HUDEP-2 (cell line): ENCODE measurements around the gene SGTB.

Experiments used
- DNase-seq, 76 experiments: peaks; one replicate each; lab custom pipeline; 2025; ENCODE audit not compliant: unreplicated experiment in 76 of 76; lab: John Stamatoyannopoulos, UW

SGTB gene, protein sequence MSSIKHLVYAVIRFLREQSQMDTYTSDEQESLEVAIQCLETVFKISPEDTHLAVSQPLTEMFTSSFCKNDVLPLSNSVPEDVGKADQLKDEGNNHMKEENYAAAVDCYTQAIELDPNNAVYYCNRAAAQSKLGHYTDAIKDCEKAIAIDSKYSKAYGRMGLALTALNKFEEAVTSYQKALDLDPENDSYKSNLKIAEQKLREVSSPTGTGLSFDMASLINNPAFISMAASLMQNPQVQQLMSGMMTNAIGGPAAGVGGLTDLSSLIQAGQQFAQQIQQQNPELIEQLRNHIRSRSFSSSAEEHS

DNA sequence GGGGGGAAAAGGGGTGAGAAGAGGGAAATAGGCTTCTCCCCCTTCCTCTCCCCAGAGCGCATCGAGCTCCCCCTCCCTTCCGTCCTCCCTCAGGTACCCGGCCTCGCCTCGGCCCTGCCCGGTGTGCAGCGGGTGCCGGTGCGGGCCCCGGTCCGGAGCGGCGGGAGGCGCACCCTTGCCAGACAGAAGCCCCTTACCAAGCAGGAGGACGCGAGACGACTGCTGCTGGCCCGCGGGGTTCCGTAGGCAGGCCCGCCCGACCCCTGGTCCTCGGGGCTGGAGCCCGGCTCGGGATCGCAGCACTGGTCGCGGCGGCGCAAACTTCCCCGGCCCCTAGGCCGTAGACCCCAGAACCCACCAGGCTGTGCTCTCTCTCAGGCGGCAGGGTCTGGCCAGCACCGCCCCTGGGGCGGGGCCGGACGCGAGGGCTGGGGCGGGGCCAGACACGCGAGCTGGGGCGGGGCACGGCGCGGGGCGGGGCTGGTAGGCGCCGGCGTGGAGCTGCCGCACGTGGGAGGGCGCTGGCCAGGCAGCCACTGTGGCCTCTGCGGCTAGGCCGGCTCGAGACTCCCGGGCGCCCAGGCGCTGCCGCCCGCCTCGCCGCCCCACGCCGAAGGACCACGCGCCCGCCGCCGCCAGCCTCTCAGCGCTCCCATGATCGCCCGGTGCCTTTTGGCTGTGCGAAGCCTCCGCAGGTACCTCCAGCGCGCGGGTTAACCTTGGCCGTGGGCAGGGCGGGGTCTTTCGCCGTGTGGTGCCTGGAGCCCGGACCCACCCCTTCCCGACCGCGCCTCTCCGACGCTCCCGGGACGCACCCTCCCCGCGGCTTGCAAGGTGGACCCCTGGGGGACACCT, at the start of gene SGTB, which contains the start of gene NLN:
Gene SGTB (minus strand): TSS at position 390 of the 855 bp plus-strand sequence. CDS start 1,302 bp downstream, outside the sequence.
Gene NLN (plus strand): TSS at position 486 of the 855 bp plus-strand sequence. CDS start 169 bp downstream, at position 655.
- peak in 70 of 76 experiments; percentile 3 to 84 (median 68) for DNase-seq

DNA sequence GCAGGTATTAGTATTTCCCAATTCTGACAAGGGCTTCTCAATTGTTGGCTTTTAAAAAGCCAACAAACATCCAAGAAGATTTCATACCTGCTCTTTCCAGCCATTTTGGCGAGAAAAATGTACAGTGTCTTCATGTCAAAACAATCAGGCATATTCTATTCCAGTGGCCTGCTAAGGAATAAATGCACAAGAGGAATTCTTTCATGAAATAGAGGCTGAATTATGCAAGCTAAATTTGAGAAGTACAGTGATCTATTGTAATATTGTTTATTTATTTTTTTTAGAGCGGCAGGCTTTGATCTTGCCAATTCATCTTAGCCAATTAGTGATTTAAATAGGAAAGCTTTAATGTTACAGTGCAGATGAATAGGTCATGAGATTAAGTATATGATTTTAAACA, 49.4 kb upstream of the SGTB start:
- DNase-seq = no peak

DNA sequence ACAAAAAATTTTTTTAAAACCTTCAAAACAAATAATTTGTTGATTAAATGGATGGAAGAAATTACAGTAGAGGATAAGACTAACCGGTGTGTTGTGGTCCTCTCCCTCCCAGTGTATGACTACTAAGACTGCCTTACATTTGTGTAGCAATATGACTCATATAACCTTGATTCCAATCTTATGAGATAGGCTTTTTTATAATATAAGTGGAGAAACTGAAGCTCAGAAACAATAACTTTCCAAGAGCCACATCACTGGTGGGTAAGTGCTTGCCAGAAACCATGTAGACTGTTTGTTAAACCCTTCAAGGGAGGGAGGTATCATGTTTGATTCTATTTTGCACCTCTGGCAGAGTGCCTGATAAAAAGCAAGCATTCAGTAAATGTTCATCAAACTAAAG, 47.6 kb upstream of the SGTB start:
- DNase-seq = no peak

DNA sequence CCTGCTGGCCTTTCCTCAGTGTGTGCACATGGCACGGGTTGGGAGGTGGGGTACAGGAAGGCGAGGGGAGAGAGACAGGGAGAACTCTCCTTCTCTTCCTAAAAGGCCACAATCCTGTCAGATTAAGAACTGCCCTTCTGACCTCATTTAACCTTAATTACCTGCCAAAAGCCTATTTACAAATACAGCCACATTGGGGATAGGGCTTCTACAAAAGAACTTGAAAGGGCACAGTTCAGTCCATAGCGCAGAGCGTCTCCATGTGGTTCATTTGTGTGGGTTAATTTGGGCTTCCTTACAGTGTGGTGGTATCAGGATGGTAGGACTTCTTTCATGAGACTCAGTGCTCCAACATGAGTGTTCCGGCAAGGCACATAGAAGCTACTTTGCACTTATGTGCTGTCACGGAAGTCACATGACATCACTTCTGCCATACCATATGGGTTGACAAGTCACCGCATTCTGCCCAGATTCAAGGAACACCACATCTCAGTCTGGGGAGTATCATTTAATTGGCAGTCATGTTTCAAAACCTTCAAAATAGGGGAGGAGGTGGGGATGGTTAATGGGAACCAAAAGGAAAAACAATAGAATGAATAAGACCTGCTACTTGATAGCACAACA, 46.9 kb upstream of the SGTB start:
- DNase-seq = no peak

DNA sequence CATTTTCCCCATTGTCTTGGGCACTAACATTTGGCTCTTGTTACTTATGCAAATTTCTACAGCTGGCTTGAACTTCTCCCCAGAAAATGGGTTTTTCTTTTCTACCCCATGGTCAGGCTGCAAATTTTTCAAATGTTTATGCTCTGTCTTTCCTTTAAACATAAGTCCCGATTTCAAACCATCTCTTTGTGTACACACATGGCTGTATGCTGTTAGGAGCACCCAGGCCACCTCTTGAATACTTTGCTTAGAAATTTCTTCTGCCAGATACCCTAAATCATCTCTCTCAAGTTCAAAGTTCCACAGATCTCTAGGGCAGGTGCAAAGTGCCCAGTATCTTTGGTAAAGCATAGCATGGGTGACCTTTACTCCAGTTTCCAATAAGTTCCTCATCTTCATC, 45.7 kb upstream of the SGTB start:
- no peak for DNase-seq

DNA sequence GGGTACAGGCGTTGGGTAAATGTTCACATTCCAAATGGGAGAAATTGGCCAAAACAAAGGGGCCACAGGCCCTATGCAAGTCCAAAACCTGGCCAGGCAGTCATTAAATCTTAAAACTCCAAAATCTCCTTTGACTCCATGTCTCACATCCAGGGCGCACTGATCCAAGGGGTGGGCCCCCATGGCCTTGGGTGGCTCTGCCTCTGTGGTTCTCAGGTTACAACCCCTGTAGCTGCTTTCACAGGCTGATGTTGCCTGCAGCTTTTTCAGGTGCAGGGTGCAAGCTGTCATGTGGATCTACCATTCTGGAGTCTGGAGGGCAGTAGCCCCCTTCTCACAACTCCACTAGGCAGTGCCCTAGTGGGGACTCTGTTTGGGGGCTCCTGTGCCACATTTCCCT, 44.9 kb upstream of the SGTB start:
- no peak for DNase-seq

DNA sequence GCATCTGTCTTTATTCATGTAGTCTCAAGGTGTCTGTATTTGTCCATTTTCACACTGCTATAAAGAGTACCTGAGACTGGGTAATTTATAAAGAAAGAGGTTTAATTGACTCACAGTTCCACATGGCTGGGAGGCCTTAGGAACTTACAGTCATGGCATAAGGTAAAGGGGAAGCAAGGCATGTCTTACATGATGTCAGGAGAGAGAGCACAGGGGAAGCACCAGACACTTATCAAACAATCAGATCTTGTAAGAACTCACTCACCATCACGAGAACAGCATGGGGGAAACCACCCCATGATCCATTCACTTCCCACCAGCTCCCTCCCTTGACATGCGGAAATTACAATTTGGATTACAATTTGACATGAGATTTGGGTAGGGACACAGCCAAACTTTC, 44.3 kb upstream of the SGTB start:
- no peak for DNase-seq

DNA sequence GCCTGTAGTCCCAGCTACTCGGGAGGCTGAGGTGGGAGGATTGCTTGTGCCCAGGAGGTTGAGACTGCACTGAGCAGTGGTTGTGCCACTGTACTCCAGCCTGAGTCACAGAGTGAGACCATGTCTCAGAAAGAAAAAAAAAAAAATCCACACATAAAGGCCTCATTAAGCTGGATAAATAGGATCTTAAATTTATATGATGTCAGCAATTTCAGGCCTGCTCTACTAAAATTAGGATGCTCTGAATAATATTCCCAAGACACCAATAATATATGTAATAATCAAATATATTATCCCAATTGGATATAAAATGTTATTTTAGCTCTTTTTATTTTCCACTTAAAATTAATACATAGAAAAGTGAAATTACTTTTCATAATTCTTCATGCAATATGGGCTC, 43.7 kb upstream of the SGTB start:
- DNase-seq = no peak

DNA sequence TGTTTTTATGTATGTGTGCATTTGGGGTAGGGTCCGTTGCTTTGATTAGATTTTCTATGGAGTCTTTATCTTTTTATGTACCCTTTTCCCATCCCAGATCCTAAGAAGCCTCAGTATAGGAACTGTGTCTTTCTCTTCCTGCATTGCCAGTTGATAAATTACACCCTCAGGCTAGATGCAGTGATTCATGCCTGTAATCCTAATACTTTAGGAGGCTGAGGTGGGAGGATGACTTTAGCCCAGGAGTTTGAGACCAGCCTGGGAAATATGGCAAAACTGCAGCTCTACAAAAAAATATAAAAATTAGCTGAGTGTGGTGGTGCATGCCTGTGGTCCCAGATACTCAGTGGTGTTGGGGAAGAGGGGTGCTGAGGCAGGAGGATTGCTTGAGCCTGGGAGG, 40.3 kb upstream of the SGTB start:
- DNase-seq = no peak

DNA sequence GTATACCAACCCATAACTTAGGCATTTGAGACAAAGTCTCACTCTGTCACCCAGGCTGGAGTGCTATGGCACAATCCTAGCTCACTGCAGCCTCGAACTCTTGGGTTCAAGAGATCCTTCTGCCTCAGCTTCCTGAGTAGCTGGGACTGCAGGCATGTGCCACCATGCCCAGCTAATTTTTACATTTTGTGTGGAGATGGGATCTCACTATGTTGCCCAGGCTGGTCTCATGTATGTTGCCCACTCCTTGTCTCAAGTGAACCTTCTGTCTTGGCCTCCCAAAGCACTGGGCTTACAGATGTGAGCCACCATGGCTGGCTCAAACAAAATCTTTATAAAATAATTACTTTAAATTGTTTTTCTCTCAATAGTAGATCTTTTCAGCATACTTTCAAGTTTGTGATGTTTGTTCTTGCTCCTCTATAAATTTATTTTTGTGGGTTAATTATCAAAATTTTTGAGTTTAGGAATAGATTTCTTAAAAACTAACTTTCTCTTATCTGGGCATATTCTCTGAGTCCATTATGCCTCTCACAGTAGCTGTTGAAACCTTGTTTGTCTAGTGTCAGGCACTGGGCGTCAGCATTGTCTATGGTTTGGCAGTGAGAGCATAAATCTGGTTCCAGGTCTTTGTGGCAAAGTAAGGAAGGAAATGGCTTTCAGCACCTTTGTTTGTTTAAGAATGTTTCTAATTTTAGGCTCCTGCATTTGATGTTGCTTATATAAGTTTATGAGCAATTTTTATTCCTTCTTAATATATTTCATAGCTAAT, 38.8 kb upstream of the SGTB start:
- DNase-seq = no peak

DNA sequence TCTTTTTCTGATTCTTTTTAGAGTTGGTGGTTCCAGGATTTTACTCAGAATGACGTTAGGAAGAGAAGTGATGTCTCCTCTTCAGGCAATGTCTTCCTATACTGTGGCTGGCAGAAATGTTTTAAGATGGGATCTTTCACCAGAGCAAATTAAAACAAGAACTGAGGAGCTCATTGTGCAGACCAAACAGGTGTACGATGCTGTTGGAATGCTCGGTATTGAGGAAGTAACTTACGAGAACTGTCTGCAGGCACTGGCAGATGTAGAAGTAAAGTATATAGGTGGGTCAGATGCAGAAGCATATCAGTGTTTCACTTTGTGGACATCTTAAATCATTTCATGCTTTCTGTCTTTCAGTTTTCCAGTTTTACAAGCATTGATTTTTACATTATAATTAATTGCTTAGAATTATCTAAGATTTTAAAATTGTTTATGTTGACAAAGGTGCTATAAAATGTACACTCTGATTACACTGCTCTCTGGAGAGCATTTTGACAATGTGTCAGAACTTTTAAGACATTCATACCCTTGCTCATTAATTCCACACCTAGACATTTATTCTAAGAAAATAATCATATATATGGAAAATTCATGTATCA, 36.7 kb upstream of the SGTB start:
- DNase-seq = no peak

DNA sequence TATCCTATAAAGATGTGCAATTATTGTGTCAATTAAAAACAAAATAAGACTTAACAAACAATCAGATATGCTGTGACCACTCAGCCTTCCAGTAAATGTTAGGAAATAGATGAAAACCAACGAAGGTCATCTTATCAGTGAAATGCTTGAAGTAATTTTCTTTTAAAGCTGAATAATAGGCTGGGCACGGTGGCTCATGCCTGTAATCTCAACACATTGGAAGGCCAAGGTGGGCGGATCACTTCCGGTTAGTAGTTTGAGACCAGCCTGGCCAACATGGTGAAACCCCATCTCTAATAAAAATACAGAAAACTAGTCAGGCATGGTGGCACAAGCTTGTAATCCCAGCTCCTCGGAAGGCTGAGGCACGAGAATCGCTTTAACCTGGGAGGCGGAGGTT, 31.3 kb upstream of the SGTB start:
- DNase-seq = no peak

DNA sequence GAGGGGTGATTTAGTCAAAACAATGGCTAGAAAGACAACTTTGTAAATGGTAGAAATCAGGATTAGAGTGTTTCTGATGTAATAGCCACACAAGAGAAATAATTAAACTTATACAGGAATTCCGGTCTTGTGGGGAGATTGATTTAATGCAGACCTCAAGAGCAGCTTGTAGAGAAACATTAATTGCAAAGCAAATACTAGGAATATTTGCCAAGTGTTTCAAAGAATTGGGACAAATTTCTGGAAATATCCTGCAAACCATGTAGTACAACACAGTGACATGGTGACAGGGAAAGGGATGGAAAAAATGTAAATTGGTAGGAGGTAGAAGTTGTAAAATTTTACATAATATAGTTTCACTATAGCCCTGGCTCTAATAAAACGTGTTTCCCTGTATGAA, 29.0 kb upstream of the SGTB start:
- no peak for DNase-seq

DNA sequence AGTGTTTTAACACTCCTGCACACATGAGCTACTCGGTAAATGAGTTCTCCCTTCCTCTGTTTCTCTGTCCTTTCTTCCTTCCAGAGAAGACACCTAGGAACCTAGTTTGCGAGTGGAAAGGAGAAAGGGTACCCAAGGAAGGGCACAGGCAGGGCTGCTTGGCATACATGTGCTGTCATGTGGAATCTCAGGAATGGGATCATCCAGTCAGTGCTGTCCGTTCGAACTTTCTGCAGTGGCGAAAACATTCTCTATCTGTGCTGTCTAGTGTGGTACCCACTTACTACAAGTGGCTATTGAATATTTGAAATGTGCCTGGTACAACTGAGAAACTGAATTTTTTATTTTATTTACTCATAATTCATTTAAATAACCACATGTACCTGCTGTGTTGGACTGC, 28.0 kb upstream of the SGTB start:
- no peak for DNase-seq

DNA sequence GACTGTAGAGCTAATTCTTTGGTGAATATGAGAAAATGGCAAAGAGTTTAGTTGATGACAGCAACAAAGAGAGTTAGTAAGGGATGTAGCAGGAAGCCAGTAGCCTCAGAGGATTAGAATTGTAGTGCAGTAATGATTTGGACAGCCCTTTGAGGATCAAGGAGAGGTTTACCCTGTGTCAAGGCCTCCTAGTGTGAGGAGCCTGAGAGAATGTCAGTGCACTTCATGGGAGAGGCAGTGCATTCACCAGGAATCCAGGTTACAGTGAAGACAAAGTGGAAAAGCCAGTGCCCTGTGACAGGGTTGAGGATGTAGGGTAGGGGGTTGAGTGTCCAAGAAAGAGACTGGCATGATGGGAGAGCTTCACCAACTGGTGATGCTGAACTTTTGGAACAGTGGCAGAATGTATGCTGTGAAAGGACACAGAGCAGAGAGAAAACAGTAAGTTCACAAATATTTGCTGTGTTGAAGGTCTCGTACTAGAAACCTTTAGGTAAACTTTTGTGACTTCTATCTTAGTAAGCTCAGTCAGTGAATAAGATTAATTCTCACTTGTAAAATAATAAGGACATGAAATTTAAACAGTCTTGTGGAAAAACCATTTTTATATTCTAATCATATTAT, 27.4 kb upstream of the SGTB start:
- DNase-seq = no peak

DNA sequence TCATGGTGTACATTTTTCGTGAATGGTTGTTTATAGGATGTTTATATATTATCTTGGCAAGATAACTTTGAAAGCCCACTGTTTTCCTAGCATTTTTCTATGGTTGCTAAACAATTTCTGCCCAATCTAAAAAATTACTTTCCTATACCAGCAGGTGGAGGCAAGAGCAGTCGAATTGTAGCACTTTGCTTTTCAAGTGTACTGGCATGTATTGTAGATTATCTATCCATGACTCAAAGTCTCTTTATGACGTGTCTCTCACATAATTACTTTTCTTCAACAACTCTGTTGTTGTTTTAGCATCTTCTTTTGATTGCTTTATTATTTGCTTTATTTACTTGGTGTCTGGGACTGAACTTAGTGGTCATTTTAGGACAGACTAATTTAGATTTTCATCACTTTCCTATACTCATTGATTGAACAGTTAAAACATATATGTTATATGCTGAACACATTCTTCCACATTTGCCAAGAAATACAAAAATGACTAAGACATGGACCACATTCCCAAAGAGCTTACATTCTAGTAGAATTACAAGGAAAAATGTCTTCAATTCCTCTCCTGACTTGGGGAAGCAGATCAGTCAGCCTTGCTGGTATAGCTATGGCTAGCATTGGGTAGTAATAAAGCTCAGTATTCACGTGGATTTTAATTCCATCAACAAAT, 20.8 kb upstream of the SGTB start:
- DNase-seq = peak in 29 of 76 experiments; percentile 7 to 63 (median 35)

DNA sequence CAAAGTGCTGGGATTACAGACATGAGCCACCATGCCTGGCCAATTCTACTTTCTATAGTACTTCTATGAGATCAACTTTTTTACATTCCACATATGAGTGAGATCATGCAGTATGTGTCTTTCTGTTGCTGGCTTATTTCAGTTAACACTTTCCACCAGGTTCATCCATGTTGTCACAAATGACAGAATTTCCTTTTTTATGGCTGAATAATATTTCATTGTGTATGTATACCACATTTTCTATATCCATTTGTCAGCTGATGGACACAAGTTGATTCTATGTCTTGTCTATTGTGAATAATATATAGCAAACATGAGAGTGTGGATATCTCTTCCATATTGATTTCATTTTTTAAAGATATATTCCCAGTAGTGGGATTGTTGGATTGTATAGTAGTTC, 17.3 kb upstream of the SGTB start:
- DNase-seq = no peak

DNA sequence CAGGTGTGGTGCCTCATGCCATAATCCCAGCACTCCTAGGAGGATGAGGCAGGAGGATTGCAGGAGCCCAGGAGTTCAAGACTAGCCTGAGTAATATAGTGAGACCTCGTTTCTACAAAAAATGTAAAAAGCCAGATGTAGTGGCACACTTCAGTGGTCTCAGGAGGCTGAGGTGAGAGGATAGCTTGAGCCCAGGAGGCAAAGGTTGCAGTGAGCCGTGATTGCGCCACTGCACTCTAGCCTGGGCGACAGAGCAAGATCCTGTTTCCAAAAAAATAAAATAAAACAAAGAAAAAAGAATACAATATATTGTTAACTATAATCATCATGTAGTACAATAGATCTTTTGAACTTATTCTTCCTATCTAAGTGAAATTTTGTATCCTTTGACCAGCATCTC, 16.4 kb upstream of the SGTB start:
- DNase-seq = no peak

DNA sequence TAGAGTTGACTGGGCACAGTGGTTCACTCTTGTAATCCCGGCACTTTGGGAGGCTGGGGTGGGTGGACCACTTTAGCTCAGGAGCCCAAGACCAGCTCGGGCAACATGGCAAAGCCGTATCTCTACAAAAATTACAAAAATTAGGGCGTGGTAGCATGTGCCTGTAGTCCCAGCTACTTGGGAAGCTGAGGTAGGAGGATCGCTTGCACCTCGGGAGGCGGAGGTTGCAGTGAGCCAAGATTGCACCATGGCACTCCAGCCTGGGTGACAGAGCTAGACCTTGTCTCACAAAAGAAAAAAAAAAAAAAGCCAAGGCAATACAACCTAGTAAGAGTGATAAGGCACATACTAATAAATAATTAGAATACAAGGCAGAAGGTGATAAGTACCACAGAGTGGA, 15.9 kb upstream of the SGTB start:
- DNase-seq = no peak
